SHP77 (cell line): Measurements from ENCODE around the gene AGBL1.
"Not testable (repeated sequence)": the region's sequence is repeated elsewhere in the genome, so short reads cannot be mapped to it uniquely, and the experiment has no call there.

ENCODE experiments used
- DNase-seq, 2 experiments: peaks; one replicate each; lab custom pipeline; 2025; lab: John Stamatoyannopoulos, UW

The AGBL1 gene

DNA sequence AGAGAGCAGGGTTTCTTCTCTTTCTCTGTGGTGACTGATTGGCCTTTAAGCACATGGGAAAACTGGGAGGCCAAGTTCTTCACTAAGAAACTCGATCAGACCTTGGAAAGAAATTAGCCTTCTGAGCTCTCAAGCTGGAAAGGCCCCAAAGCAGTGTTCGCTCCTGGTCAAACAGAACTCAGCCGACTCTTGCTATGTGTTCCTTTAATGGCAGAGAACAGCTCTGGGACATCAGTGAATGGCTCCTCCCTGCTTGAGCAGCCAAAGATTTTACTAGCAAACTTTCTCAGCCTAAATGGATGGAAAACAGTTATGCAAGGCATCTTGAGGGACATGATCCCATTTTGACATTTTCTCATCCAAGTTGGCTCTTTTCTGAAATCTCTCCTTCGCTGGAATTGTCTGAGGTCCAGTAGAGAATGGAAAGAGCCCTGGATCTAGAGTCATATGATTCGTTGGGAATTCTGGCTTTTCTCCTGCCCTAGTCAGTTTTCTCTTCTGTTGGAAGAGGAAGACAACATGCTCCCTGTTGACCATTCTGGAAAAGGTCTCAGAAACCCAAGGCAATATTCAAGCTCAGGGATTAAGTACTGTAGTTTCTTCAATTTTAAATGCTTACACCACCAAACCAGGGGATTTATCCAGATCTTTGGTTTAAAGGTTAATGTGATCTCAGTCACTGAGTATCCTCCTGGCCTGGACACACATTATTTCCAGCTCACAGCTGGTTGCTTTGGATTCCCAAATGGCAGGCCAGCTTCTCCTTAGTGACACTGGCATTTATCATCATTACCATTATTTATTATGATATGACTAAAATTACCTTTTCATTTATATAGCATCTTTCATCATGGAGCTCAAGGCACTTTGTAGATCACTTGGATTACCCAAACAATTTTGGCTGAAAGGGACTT lies 319.6 kb downstream of the AGBL1 start:
- DNase-seq = no peak

DNA sequence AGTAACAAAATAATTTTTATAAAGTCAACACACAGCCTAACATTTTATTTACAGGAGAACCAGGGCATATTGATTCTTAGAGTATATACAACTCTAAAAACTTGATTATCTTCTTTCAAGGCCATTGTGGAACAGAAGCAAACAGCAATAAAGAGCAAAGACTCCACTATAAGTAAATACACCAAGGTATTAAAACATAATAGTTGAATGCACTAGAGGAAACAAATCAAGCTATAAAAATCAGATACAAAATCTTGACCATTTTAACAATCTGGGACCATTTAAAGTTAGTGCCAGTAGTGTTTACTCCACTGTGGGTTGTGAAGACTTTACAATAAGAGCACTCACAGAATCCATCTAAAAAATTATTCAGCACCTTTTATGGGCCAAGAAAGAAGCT lies 323.6 kb downstream of the AGBL1 start:
- DNase-seq = no peak

DNA sequence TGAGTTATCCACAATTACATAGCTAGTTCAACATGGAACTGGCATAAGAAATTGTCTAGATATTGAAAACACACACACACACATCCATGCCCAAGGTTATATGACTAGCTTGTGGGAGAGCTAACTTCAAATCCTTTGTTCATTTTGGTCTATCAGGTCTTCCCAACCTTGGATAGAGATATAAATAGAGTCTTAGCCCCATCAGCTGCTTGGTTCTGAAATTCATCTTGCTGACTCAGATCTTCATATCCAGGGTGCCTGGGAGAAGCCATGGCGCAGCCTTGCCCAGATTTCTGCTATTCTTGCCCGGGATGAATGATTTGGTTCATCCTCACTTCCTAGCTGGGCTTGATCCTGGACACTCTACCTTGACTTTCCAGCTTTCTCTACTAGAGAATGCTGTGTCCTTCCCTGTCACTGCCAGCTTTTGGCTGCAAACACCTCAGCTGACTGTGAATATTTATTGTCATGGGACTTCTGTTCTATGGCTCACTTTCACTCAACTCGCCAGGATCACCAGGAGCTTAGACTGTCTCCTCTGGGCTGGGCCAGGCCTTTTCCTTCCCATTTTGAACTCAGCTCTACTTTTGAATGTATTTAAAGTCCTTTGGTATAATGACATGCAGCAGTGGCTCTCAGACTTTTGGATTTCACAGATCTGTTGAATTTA lies 324.4 kb downstream of the AGBL1 start:
- DNase-seq = no peak

DNA sequence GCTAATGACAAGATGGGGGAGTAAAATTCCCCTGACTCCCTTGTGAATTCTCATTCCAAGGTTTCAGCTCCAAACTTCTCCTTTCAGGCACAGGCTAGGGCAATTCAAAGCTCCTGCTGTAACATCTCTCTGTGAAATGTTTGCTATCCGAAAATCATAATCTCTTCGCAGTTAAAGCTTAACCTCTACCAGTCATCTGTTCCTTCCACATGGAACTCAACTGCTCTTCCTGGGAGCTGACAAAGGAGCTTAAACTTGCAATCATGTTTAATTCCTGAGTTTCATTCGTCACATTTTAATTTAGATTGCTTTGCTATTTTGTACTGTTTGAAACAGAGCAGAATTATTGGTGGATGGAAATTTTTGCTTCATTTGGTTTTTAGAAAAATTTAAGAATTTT lies 328.6 kb downstream of the AGBL1 start:
- DNase-seq = no peak

DNA sequence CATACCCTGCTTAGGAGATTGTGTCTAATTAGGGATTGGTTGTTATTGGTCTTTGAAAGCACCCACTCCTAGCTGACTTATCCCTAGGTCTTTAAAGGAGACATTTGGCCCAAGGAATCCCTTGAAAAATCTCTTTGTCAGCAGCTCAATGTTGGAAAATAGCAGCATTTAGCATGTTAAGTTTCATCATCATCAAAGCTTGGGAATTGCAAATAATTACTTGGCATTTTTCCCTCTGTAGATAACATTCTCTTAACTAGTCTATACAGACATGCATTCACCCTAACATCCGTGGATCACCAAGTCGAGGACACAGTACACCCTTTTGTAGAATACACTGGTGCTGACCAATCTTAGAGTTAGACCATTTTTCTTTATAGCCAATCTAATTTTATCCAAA lies 332.2 kb downstream of the AGBL1 start:
- DNase-seq = no peak

DNA sequence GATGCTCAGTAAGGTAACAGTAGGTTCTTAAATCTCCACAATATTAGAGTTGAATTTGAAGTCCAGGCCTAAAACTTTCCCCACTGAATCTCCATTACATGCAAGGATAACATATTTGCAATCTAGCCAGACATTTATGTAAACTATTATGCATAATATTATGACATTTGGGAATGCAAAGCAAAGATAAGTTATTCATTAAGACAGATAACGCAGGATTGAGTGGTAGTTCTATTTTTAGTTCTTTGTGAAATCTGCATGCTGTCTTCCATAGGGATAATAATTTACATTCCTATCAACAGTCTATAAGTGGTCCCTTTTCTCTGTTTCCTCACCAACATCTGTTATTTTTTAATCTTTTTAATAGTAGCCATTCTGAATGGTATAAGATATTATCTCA lies 333.5 kb downstream of the AGBL1 start:
- DNase-seq = no peak

DNA sequence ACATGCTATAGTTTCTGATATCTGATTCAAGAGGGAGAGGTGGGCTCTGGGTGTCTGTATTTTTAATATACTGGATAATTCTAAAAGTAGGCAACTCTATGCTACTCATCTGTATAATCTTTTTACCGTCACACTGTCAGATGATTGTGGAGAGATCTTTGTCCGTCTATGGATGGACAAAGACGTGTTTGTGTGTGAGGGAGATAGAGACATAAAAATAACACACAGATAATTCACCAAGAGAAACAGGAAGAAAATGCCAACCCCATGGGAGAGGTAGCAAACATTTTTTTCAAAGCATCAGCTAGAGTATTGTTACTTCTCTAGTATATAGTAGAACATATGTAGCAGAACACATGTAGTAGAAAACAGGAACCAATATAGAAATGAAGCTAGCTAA lies 346.1 kb downstream of the AGBL1 start:
- no peak for DNase-seq

DNA sequence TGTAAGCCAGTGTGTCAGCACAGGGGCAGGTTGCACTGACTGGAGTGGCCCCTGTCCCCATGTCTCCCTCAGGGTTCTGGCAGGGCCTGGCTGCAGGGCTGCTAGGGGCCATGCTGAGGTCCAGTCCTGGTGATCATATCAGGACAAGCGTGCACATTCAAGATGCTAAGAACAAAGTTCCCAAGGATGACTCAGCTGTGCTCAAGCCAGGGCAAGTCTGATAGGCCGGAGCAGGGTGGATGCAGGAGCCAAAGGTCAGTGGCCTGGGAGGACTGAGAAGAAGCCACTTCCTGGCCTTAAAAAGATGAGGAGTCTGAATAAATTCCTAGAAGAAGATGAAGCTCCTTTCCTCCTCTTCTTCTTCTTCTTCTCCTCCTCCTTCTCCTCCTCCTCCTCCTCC lies 353.2 kb downstream of the AGBL1 start:
- no peak for DNase-seq

DNA sequence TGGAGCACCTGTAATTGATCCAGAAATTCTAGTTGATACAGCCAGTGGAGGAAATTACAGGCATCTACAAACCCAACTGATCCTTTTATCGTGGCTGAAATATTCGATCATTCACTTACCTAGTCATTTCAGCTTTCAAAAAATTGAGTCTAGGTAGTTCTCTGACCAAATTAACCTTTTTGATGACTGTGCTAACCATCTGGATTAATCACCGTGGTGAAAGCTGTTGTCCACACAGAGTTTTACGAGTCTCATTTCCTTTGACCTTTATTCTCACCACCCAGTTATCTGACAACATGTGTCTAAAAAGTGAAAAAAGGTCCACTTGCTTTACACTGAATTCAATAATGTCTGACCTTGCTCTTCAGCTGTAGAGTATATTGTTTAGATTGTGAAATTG lies 354.3 kb downstream of the AGBL1 start:
- no peak for DNase-seq

DNA sequence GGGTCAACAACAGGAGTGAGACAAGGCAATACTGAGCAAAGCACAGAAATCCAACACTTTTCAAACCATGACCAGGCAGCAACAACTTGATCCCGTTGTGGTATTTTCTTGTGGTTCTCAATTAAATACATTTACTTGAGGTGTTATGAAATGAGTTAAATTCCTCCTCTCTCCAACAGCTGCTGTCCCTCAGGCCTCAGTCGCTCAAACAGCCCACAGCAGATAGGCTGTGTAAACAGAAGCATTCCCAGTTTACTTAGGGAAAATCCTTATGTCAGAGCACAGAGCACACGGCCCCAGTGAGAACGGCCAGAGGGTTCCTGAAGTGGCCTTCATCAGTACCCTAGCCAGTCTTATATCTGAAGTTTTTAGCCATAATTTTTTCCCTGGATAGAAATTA lies 359.9 kb downstream of the AGBL1 start:
- peak; percentile 1 to 36 for DNase-seq

DNA sequence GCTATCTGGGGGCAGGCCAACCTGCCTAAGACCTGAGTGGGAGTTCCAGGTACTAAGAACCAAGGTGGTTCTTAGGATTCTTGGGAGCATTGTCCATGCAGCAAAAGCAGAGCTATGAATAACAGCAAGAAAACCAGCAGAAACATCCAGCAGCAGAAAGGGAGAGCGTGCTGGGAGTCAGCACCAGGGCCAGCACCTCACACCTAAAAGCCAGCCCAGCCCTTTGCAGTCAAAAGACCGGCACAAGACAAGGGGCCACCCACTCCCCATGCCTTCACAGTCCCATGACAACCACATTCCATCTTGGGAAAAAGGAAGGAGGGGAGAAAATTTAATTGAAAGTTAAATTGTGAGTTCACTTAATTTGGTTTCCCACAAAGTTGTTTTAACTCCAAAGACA lies 364.9 kb downstream of the AGBL1 start:
- DNase-seq = no peak

DNA sequence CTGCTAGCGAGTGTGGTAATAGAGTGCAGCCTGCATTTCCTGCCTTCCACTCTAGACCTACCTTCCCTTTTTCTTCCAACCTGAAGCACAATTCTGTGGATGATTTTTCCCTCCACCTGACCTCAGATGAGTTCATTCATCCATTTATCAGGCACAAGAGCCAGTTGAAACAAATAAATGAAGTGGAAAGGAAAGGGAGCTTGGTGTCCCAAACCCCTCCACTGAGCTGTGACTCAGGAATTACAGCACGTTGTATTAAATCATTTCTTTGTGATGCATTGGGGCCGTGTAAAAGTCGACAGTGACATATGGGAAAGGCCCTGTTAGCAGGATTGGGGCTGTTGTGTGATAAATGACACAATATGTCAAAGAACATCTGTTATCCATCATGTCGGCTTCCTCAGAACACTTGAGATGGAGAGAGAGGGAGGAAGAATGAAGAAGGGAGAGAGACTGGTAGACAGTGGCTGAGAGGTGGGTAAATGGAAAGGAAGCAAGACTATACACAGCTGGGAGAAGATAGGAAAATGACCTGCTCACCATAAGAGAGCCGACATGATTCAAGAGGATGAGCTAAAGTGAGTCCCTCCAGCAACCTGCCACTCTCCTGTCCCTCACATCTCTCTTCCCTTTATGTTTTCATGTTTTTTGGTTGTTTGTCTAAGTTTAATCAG lies 366.0 kb downstream of the AGBL1 start:
- DNase-seq = no peak

DNA sequence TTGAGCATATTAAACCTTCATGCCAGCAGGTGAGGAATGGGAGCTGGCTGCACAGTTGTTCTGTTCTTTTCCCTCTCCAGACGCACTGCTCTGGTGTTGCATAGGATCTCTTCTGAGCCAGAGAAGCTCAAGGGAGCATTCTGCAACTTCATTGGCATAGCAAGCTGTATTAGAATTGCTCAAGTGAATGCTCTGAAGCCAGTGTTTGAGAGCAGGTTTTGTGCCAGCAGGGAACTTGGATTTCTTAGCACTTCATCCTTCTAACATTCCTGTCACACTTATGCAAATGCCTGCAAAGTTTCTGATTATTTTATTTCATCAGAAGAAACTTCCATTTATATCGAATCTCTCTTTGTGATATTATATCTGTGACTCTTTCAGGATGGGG lies 366.6 kb downstream of the AGBL1 start:
- no peak for DNase-seq

DNA sequence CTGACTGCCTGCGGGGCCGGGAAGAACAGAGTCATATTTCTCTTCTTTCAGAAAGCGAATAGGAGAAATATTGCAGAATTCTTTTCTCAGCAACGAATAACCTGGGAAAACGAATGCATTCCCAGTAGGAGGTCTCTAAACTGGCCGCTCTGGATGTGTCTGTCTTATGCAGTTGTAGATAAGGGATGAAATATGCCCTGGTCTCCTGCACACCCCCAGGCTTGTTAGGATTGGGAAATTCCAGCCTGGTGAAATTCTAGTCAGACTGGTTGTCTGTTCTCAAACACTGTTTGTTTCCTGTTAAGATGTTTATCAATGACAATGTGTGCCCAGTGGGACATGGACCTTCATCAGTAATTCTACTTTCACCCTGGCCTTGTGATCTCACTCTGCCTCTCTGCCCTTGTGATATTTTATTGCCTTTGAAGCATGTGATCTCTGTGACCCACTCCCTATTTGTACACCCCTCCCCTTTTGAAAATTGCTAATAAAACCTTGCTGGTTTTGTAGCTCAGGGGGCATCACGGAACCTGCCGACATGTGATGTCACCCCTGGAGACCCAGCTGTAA lies 385.9 kb downstream of the AGBL1 start:
- DNase-seq = not testable (repeated sequence)

DNA sequence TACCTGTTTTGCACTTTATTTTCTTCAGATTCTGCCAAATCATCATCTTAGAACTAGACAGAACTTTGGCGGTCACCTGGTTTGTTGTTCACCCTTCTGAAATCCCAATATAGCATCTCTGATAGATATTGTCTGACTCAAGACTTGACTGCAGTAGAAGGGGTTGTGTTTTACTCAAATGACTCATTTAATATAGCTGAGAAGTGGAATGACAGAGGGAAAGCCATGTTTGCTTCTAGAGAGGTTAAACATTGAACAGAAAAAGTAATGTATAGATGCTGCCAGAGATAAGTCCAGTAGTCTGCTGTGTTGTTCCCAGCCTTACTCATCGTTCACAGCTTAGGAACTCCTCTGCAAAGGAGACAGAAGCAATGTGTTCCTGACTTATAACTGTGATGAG lies 402.0 kb downstream of the AGBL1 start:
- DNase-seq = no peak

DNA sequence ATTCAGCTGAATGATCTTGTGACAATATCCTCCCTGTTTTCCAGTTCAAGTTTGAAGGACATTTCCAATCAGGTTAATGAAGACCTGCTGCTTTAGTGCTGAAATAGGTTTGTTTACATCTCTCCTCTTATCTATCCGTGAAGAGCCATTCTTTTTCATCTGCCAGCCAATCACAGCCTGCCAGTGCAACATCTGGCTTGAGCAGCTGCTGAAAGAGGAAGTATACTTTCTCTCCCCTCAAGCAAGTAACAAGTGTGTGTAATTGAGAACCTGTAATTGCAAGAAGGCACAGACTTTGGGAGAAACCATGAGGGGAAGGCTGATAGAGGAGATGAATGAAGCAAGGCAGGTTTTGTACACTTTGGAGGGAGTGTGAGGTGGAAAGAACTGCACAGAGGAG lies 404.3 kb downstream of the AGBL1 start:
- DNase-seq = no peak

DNA sequence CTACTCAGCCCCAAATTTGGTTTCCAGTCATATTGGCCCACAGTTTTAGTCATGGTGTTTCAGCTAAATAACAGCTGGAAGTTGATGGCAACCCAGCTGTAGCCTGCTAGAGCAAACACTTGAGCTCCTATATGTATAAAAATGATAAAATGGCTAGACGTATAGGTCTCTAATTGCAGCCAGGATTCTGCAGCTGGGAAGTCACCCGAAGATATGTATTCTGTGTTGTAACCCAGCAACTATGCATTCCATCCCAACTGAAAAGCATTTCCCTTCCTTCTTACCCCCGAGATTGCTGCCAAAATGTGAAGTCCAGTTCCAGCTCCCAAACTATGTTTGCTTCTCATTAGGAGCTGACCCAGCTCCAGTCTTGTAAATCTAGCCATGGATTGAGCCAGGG lies 408.4 kb downstream of the AGBL1 start:
- DNase-seq = no peak

DNA sequence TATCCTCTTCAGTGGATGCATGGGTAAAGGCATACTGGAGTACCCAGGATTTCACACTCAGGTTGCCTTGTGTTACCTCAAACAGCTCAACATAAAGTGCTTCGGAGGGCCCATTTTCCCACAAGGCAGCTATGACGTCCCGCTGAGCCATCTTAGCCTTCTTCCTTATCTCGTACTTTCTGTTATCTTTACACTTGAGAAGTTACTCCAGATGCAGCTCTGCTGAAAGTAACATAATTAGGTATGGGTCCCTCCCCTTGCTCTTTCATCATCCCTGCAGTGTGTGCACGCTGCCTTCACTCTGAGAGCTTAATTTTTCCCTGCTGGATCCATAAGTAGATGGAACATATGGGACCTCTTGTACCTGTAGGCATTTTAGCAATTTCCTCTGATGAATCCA lies 410.3 kb downstream of the AGBL1 start:
- DNase-seq = no peak

DNA sequence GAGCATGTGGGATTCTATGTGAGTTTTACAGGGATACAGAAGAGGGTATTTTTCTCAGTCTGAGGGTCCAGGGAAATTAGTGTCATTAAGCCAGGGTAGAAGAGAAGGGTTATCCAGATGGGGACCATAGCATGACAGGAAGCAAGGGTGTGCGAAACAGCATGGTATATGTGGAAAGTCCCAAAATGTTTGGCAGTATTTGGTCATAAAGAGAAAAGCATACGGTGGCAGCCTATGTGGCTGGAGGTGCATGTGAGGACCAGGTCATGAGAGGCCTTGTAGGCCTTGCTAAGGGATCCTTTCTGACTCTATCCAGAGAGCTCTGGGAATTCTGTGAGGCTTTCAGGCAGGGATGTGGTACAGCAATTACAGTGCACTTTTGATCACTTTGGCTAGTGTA lies 411.4 kb downstream of the AGBL1 start:
- DNase-seq = no peak

DNA sequence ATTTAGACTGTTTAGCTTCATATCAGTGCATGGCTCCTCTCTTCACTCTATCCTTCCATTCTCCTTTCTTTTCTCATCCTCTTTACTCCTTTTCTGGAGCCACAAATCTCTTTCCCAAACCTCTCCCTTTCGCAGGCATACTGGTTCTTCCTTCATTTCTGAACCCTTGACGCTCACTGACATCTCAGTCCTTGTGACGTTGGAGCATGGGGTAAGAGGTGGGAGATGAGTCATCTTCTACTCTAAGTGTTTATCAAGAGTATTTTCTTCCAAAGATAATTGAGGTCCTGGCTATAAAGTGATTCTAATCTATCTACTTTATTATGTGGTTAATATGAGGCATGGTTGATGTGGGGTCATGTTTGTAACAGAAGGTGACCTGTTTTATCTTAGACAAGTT lies 414.2 kb downstream of the AGBL1 start:
- DNase-seq = no peak

DNA sequence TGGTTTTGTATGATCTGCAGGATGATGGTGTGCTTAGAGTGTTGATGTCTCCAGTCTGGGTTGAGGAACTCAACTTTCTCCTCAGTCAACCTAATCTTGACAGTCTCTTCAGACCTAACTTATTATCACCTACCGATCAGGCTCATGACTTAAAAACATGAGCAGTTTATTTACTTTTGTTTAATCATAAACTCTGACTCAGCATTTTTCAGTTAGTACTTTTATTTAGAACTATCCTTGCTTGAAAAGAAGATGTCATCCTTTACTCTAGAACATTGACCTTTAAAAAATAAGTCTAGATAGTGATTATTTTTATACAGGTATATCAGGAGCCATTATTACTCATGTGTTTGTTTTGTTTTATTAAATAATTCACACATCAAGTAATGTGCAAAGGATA lies 414.8 kb downstream of the AGBL1 start:
- DNase-seq = no peak

DNA sequence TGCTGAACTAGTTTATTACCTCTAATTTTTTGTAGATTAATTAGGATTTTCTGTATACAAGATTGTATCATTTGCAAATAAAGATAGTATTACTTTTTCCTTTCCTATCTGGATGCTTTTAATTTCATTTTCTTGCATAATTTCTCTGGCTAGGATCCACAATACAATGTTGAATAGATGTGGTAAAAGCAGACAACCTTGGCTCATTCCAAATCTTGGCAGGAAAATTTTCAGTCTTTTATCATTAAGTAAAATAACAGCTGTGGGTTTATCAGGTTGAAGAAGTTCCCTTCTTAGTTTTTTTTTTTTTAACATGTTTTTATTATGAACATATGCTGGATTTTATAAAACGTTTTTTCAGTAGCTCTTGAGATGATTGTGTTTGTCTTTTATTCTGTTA lies 422.6 kb downstream of the AGBL1 start:
- DNase-seq = no peak

DNA sequence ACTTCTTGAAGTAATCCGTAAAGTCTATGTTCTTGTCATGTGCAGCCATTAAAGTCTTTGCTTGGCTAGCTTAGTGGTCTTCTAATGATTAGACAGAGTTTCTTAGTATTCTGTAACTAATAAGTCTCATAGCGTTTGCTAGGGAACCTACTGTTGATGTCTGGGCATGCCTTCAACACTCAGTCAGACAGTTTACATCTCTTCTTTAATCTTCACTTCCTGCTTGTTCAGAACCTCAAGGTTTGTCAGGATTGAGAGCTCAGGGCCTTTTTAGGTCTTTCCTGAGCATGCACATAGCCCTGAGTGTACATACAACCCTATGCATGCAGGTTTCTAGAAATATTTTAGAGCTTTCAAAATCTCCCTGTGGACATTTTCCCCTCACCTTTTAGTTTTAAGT lies 426.3 kb downstream of the AGBL1 start:
- DNase-seq = no peak
